OCI-LY7 (cell line): Measurements from ENCODE around the gene ARPC1B.

Experiments used
- CTCF ChIP-seq: fragments of 200-600 bp; sonication (generic); conservative IDR thresholded peaks from 2 replicates; pipeline ENCODE4 v1.5.1; 2014; ENCODE audit warnings: mild to moderate bottlenecking, antibody characterized with exemption, low read length, moderate library complexity, mixed read lengths
- EZH2phosphoT487 ChIP-seq: fragments of 200-600 bp; sonication (generic); IDR thresholded peaks from 2 replicates; pipeline ENCODE4 v1.6.1; 2018; ENCODE audit warnings: low read depth, borderline replicate concordance, mild to moderate bottlenecking, mixed run types, antibody characterized with exemption, low read length, moderate library complexity, mixed read lengths

- TF ChIP-seq CTCF: no peak
- no peak for TF ChIP-seq EZH2phosphoT487
Measured at GRCh38 chr7:99366646-99367045, 7.9 kb upstream of the ARPC1B start.
